Nephron progenitor cell (in vitro differentiated cells): Measurements from ENCODE around the gene ZBTB7C.

Experiments used
- DNase-seq: peaks from one replicate; pipeline ENCODE4 v3.0.0; 2021
- H3K27ac Mint-ChIP-seq: 2 replicates; pipeline ENCODE4 v1.8.0; 2021; ENCODE audit warnings: mild to moderate bottlenecking, moderate library complexity, mixed read lengths
- H3K27me3 Mint-ChIP-seq: 2 replicates; pipeline ENCODE4 v1.8.0; 2021; ENCODE audit warnings: mild to moderate bottlenecking, low read depth, mixed read lengths; ENCODE audit not compliant: poor library complexity
- H3K36me3 Mint-ChIP-seq: 2 replicates; pipeline ENCODE4 v1.8.0; 2021; ENCODE audit warnings: low read depth, mixed read lengths
- H3K4me1 Mint-ChIP-seq: 2 replicates; pipeline ENCODE4 v1.8.0; 2021; ENCODE audit warnings: mixed read lengths
- H3K4me3 Mint-ChIP-seq: 2 replicates; pipeline ENCODE4 v1.8.0; 2021; ENCODE audit warnings: mild to moderate bottlenecking, moderate library complexity, mixed read lengths
- H3K9me3 Mint-ChIP-seq: 2 replicates; pipeline ENCODE4 v1.8.0; 2021; ENCODE audit warnings: mild to moderate bottlenecking, moderate library complexity, mixed read lengths
- TF ChIP-seq, protein P1 (sequence below): fragments of 200-600 bp; sonication (generic); IDR thresholded peaks from 2 replicates; pipeline ENCODE4 v1.5.0; 2021; ENCODE audit warnings: antibody characterized with exemption

Gene ZBTB7C

DNA sequence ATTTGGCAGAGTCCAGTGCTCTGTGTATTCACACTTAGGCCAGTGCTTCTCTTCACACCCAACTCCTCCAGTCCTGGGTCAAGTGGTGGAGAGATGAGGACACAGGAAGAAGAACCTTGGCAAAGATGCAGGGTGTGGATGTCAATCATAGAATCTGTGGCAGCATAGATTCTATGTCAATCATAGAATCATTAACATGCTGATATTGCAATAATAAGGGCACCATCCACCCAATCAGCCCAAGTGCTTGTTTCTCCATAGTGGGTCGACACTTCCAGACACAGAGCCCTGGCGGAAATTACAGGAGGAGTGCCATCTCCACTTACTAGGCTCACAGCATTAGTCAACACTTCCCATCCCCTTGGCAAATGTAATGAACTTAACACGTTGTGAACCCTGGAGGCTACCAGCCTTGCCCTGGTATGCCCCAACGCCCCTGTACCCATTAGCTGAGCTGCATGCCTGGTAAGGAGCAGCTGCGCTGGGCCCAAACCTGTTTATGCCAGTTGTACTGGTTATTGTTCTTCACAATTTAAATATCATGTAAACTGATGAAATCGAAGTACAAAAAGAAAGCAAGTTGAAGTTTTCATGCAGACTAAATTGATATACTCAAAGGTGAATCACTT lies 317.2 kb downstream of the ZBTB7C start:
- Mint-ChIP-seq H3K4me3 (no peak overlapping the region), H3K27ac (no peak overlapping the region), H3K36me3 (no peaks in the 10 kb centered on the region), H3K27me3 (peaks cover 13% of the 10 kb centered on the region), H3K9me3 (no peaks in the 10 kb centered on the region), H3K4me1 (peaks cover 8% of the 10 kb centered on the region)
- TF ChIP-seq, protein P1, sequence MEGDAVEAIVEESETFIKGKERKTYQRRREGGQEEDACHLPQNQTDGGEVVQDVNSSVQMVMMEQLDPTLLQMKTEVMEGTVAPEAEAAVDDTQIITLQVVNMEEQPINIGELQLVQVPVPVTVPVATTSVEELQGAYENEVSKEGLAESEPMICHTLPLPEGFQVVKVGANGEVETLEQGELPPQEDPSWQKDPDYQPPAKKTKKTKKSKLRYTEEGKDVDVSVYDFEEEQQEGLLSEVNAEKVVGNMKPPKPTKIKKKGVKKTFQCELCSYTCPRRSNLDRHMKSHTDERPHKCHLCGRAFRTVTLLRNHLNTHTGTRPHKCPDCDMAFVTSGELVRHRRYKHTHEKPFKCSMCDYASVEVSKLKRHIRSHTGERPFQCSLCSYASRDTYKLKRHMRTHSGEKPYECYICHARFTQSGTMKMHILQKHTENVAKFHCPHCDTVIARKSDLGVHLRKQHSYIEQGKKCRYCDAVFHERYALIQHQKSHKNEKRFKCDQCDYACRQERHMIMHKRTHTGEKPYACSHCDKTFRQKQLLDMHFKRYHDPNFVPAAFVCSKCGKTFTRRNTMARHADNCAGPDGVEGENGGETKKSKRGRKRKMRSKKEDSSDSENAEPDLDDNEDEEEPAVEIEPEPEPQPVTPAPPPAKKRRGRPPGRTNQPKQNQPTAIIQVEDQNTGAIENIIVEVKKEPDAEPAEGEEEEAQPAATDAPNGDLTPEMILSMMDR, result no peak
- DNase-seq, result no peak

DNA sequence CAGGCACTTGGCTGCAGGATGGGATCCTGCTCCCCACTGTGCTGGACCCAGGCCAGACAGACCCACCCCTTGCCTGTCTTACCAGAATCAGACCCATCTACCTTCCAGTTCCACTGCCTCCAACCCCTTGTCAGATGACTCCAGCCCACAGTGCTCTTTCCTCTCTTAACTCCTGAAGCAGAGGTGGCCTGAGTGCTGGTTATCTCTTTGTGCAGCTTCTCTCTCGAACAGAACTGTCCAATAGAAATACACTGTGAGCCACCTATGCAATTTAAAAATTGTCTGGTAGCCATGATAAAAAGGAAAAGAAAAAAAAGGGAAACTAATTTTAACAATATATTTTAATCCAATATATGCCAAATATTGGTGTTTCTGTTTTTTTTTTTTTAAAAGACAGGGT lies 318.5 kb downstream of the ZBTB7C start:
- no peak for DNase-seq
- no peak overlapping the region for H3K27ac Mint-ChIP-seq
- peaks cover 11% of the 10 kb centered on the region for H3K27me3 Mint-ChIP-seq
- no peaks in the 10 kb centered on the region for H3K9me3 Mint-ChIP-seq
- no peak overlapping the region for H3K4me3 Mint-ChIP-seq
- TF ChIP-seq, protein P1, result no peak
- peaks cover 18% of the 10 kb centered on the region for H3K4me1 Mint-ChIP-seq
- no peaks in the 10 kb centered on the region for H3K36me3 Mint-ChIP-seq

DNA sequence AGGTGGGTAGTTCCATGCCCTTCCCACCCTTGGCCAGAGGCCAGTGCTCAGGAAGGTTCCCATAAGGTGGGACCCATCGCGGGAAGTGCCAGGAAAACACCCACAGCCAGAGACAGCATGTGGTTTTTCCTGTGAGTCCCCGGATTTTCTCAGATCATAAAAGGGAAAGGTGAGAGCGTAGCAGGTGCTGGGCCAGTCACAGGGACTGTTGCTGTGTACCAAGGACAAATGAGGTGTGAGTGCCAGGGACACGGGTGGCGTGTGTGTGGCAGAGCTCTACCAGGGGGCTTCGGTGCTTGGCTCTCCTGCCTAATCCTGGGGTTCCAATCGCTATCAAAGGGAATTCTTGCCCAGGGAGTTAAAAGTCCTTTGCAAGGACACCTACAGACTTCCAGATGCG lies 319.2 kb downstream of the ZBTB7C start:
- no peaks in the 10 kb centered on the region for H3K36me3 Mint-ChIP-seq
- peaks cover 23% of the 10 kb centered on the region for H3K4me1 Mint-ChIP-seq
- no peak for DNase-seq
- TF ChIP-seq, protein P1, result no peak
- H3K27ac Mint-ChIP-seq, result peak overlapping the region; percentile 48
- no peaks in the 10 kb centered on the region for H3K9me3 Mint-ChIP-seq
- H3K4me3 Mint-ChIP-seq, result no peak overlapping the region
- H3K27me3 Mint-ChIP-seq, result peaks cover 11% of the 10 kb centered on the region

DNA sequence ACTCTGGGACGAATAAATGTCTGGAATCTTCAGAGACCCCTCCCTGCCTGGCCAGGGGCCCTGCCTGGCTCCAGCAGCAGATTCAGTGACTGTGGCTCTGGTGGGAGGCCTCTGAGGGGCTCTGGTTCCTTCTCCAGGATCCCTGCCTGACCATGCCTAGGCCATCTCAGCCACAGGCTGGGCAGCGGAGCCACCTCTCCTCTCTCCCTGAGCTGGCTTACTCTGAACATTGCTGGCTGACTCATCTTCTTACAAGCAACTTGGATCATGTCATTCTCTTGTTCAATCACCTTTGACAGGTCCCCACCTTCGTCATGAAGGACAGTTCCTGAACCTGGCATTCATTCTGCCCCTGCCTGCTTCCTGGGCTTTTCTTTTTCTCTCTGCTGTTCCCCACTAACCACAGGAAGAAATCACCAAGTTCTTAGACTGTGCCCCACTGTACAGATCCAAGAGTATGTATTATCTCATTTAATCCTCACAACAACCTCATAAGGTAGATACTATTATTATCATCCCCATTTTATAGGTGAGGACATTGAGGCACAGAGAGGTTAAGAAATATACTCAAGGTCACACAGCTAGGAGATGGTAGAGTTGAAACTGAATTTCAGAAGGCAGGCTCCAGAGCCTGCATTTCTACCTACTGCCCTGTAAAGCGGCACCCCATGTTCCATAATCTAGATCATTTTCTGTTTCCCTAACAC lies 323.2 kb downstream of the ZBTB7C start:
- H3K9me3 Mint-ChIP-seq, result no peaks in the 10 kb centered on the region
- H3K4me1 Mint-ChIP-seq, result peaks cover 46% of the 10 kb centered on the region
- H3K36me3 Mint-ChIP-seq, result no peaks in the 10 kb centered on the region
- H3K27ac Mint-ChIP-seq, result peak overlapping the region; percentile 52
- TF ChIP-seq, protein P1, result no peak
- peaks cover 6% of the 10 kb centered on the region for H3K27me3 Mint-ChIP-seq
- no peak for DNase-seq
- H3K4me3 Mint-ChIP-seq, result no peak overlapping the region

DNA sequence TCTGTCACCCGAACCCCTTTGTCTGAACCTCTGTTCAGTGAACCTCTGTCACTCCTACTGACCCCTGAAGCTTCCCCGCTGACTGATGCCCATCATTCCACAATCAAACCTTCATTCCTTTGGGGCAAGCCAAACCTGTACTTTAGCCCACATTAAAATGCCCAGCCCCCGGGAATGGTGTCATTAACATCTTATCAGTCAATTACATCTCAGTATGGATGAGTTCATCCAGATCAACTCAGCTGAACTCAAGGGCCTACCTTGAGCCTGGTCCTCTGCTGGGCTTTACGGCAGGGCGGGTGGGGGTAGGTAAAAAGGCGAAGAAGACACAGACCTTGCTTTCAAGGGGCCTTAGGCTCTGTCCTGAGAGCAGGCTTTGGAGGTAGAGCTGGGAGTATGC lies 324.3 kb downstream of the ZBTB7C start:
- Mint-ChIP-seq H3K4me1 (peaks cover 57% of the 10 kb centered on the region), H3K27ac (peak overlapping the region; percentile 58), H3K4me3 (no peak overlapping the region), H3K27me3 (peaks cover 6% of the 10 kb centered on the region), H3K36me3 (no peaks in the 10 kb centered on the region), H3K9me3 (no peaks in the 10 kb centered on the region)
- no peak for DNase-seq
- TF ChIP-seq, protein P1, result no peak
